Placental epithelial cell (primary cell): Measurements from ENCODE around the gene NAB2. TPM values are rescaled to one million over a fixed set of nuclear protein-coding genes. Genes with fewer than 3 reads are reported as not detected.

ENCODE experiments used
- total RNA-seq: library from RNA; depleted of rRNA; stranded (reverse); fragments of >200 nt; gene quantifications from 2 replicates; pipeline ENCODE4 v1.2.3, GENCODE V29; 2012

The NAB2 gene, protein sequence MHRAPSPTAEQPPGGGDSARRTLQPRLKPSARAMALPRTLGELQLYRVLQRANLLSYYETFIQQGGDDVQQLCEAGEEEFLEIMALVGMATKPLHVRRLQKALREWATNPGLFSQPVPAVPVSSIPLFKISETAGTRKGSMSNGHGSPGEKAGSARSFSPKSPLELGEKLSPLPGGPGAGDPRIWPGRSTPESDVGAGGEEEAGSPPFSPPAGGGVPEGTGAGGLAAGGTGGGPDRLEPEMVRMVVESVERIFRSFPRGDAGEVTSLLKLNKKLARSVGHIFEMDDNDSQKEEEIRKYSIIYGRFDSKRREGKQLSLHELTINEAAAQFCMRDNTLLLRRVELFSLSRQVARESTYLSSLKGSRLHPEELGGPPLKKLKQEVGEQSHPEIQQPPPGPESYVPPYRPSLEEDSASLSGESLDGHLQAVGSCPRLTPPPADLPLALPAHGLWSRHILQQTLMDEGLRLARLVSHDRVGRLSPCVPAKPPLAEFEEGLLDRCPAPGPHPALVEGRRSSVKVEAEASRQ
- total RNA-seq, result 22.8 and 50.1 TPM in 2 replicates

GRCh38 chr12:57088354-57089270 lies at the start of gene NAB2:
NAB2 (plus strand) TSS chr12:57089114; CDS start chr12:57089272, 158 bp downstream.

DNA sequence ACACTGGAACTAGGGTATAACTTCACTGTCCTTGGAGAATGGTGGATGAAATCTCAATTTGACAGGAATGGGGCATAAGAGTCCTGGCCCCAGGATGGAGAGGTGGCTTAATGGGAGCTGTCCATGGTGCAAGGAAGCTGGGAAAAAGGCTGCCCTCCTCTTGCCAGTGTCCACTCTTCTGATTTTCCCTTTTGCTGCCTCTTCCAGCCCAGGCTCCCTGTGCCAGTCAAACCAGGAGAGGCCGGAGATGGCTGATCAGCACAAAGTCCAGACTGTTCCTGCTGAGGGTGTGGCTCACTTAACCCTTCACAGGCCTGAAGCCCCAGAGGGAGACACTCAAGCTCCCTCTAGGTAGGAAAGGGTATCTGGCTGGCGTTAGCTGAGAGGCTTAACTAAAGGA lies 39.0 kb upstream of the NAB2 start, which contains the start of gene MYO1A:
TSS of gene MYO1A (minus strand) at position 240 of the 400 bp plus-strand sequence. CDS start 1,806 bp downstream, outside the sequence.

GRCh38 chr12:57078519-57079404 lies 10.2 kb upstream of the NAB2 start, which contains the start of gene NEMP1:
NEMP1 (minus strand) TSS chr12:57078791; CDS start chr12:57078745, 46 bp downstream.

DNA sequence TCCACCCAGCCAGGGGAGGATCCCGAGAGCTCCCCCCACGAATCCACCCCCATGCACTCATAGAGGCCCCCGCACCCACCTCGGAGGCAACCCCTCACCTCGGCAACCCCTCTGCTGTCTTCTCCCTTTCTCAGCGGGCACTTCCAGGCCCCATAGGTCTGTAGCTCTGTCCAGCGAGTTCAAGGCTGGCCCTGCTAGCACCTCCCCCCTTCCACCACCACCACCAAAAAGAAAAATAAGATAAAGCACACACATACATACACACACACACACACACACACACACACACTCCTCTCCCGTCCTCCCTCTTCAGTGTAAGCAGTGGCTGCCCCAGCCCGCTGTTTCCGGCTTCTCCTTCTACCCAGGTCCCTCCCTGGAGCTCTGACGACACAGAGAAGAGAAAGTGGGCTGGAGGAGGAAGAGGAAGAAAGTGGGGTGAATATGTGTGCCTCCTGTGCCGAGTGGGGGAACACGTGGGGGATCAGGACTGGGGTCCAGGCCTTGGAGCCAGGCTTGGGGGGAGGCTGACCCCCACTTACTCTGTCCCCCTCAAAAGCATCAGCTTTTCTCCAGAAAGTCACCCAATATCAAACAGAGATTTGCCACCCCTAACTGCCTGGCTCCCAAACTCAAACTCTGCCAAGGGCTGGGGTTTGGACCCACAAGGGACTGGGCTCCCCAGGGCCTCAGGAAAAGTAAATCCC lies 22.3 kb downstream of the NAB2 start, which contains the start of gene STAT6:
TSS of gene STAT6 (minus strand) at position 332 of the 704 bp plus-strand sequence. CDS start 3,084 bp downstream, outside the sequence.

GRCh38 chr12:57127726-57128518 lies 39.0 kb downstream of the NAB2 start, which contains the start of gene LRP1:
LRP1 (plus strand) TSS chr12:57128483; CDS start chr12:57128965, 482 bp downstream.

Other genes with a start within 250 kb of the NAB2 start
- under 0.01 TPM in 1 of 2 replicates, not detected in the other for gene SDR9C7, start 154.7 kb upstream of the NAB2 start, total RNA-seq
- 0.39 and 0.43 TPM in 2 replicates for gene RDH16, start 131.5 kb upstream of the NAB2 start, total RNA-seq
- 8.2 and 8.7 TPM in 2 replicates for gene ZBTB39, start 82.6 kb upstream of the NAB2 start, total RNA-seq
- gene TAC3, start 72.6 kb upstream of the NAB2 start, total RNA-seq, result not detected in 2 replicates
- gene MYO1A, start 39.0 kb upstream of the NAB2 start, total RNA-seq, result not detected in 2 replicates
- gene NEMP1, start 10.3 kb upstream of the NAB2 start, total RNA-seq, result 5.0 and 5.1 TPM in 2 replicates
- 58.7 and 143 TPM in 2 replicates for gene STAT6, start 22.2 kb downstream of the NAB2 start, total RNA-seq
- 209 and 237 TPM in 2 replicates for gene LRP1, start 39.4 kb downstream of the NAB2 start, total RNA-seq
- not detected in 2 replicates for gene LRP1-AS, start 58.5 kb downstream of the NAB2 start, total RNA-seq
- gene NXPH4, start 127.7 kb downstream of the NAB2 start, total RNA-seq, result 1.2 TPM in 1 of 2 replicates, not detected in the other
- gene SHMT2, start 140.6 kb downstream of the NAB2 start, total RNA-seq, result 91.1 and 211 TPM in 2 replicates
- 0.39 TPM in 1 of 2 replicates, not detected in the other for gene STAC3, start 162.1 kb downstream of the NAB2 start, total RNA-seq